Stimulated activated CD8-positive, alpha-beta memory T cell treated with anti-CD3 and anti-CD28 coated beads, Interleukin-12 subunit alpha, Interleukin-12 subunit beta, amount 100 ng/mL, for 1 hour (primary cell): ENCODE data around the gene CD38.
"Not testable (repeated sequence)": the region's sequence is repeated elsewhere in the genome, so short reads cannot be mapped to it uniquely, and the experiment has no call there.

Experiments used
- DNase-seq: peaks from one replicate; pipeline ENCODE4 v3.0.0-alpha.2; 2020; ENCODE audit warnings: low read depth

Gene CD38

GRCh38 chr4:15762460-15762859 lies 15.7 kb upstream of the CD38 start:
- DNase-seq = not testable (repeated sequence)

GRCh38 chr4:15765391-15765790 lies 12.7 kb upstream of the CD38 start:
- no peak for DNase-seq

DNA sequence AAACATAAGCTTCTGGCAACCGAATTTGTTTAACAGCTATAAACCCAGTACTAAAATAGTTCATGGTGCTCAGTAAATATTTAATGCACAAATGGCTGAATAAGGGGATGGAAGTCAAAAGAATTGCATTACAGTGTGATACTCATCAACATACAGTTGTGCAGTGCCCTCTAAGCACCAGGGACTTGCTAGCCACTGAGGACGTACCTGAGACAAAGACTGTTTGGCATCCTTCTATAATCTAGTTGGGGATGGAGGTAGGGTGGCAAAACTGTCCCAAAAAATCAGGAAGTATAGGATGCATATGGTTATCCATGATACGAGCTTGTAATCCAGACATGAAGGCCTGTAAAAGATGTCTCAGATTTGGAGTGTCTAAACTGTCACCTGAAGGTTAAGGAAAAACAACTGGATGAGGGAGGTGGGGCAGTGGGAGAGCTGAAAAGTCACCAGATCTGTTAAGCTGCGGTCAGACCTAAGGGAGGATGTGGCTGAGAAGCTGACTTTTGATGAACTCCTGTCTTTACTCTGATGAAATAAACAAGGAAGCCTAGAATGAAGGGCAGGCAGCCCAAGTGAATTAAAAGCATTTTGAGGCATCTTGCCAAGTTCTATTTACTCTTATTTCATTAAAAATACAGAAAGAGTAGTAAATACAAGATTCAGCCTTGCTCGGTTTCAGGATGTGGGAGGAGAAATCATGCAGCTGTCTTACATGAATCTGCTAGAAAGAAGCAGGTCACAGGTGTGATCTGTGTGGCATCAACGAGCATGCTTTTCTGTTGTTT lies 12.0 kb upstream of the CD38 start:
- DNase-seq = peak; percentile 11

GRCh38 chr4:15766821-15767220 lies 11.3 kb upstream of the CD38 start:
- no peak for DNase-seq

- no peak for DNase-seq
Observed at GRCh38 chr4:15769202-15769601, 8.9 kb upstream of the CD38 start.

DNA sequence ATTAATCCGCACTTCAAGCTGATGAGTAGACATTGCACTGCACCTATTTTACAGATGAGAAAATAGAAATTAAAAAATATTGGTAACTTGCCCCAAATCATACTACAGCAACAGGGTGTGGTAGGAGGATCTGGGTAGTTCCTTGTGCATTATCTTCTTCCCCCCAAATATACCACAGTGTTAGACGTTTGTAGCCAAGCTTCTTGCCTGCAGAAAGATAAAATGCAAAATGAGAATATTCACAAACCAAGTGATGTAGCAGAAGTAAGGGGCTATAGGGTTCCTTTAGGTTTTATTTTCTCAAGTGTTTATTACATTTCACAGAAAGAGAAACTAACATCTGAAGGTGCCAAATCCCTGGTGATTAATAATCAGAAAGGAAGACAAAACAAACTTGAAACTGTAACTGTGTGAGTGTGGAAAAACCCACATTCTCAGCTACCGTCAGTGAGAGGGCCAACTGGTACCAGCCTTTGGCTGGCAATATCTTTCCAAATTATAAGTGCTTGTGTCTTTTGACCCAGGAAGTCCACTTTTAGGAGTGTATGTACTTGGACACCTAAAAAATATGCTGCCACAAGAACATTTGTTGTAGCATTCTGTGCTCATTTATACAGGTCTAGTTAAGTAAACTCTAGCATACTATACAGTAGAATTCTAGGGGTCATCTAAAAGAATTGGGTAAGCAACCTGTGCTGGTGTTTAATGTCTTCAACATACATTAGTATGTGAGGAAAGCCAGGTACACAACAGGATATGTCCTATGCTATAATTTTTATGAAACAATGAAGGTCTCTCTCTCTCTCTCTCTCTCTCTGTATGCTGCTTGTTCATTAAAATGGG lies 6.7 kb upstream of the CD38 start:
- DNase-seq = no peak

- no peak for DNase-seq
Observed at GRCh38 chr4:15774020-15774420, 4.1 kb upstream of the CD38 start.

DNA sequence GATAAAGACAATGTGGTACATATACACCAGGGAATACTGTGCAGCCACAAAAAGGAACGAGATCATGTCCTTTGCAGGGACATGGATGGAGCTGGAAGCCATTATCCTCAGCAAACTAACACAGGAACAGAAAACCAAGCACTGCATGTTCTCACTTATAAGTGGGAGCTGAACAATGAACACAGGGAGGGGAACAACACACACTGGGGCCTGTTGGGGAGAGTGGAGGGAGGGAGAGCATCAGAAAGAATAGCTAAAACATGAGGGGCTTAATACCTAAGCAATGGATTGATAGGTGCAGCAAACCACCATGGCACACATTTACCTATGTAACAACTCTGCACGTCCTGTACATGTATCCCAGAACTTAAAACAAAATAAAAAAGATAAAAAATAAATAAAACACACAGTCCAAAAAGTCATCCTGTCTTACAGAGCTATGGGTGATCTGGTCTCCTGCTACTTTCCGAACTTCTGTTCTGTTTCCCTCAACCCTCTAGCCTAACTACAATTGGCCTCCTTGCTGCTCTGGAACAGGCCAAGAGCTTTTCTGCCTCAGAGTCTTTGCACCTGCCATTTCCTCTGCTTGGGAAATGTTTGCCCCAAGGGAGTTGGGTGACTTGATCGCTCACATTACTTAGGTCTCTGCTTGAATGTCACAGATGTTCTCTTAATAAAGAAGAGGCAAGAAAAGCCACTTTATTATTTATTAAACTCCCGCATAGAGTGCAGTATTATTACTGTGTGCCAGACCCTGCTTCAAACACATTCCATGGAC lies 1.1 kb upstream of the CD38 start:
- DNase-seq = no peak

- no peak for DNase-seq
Observed at GRCh38 chr4:15777697-15778288, 335 bp upstream of the CD38 start.

DNA sequence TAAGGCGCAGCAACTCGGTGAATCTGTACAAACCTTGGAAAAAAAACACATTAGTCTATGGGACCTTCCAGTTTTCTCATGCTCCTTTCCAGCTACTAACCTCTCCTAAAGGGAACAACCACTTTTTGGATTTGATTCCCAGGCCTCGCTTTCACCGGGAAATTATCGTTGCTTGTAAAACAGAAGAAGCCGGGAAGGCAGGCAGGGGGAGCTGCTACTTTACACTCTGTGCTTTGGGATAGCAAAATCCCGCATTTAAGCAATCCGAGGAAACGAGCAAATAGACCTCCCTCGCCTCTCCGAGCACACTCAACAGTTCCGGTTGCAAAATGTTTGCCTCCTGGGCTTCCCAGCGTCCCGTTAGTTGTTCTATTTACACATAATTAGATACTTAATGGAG lies 1.2 kb downstream of the CD38 start:
- DNase-seq = no peak

GRCh38 chr4:15779809-15780208 lies 1.7 kb downstream of the CD38 start:
- DNase-seq = no peak

DNA sequence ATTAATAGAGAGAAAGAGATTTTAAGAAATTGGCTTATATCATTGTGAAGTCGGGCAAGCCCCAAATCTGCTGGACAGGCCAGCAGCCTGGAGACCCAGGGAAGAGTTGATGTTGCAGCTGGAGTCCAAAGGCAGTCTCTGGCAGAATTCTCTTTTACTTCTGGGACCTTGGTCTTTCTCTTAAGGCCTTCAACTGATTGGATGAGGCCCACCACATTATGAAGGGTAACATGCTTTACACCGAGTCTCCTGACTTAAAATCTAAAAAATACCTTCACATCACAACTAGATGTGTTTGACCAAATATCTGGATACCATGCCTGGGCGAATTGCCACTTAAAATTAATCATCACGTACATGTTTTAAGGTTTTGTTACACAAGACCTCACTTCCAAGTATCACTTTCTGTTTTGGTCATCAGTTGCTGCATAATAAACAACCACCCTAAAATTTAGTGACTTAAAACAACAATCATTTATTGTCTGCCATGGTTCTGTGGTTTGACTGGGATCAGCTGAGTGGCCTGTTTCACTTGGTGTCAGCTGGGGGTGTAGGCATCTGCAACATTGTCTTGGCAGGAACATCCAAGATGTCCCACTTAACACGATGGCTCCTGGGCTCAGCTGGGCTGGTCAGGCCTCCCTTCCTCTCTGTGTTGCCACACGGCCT lies 3.4 kb downstream of the CD38 start:
- DNase-seq = no peak

- no peak for DNase-seq
Observed at GRCh38 chr4:15783676-15784075, 5.5 kb downstream of the CD38 start.

- DNase-seq = no peak
Observed at GRCh38 chr4:15784959-15785634, 7.0 kb downstream of the CD38 start.

- DNase-seq = no peak
Observed at GRCh38 chr4:15786743-15787142, 8.6 kb downstream of the CD38 start.

DNA sequence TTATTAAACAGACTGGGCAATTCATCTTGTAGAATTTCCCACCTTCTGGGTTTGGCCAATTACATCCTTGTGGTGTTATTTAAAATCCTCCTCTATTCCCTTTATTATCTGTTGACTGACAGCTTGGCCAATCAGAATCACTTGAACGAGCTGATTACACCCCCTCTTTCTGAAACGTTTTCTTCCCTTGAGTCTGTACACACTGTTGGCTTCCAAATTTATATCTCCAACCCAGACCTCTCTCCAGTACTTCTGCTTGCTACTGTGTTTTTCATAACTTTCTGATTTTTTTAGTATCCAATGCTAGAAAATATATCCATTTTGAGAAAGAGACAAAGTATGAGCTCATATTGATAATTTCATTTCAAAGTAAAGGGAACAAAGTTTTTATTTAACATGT lies 14.8 kb downstream of the CD38 start:
- DNase-seq = no peak

DNA sequence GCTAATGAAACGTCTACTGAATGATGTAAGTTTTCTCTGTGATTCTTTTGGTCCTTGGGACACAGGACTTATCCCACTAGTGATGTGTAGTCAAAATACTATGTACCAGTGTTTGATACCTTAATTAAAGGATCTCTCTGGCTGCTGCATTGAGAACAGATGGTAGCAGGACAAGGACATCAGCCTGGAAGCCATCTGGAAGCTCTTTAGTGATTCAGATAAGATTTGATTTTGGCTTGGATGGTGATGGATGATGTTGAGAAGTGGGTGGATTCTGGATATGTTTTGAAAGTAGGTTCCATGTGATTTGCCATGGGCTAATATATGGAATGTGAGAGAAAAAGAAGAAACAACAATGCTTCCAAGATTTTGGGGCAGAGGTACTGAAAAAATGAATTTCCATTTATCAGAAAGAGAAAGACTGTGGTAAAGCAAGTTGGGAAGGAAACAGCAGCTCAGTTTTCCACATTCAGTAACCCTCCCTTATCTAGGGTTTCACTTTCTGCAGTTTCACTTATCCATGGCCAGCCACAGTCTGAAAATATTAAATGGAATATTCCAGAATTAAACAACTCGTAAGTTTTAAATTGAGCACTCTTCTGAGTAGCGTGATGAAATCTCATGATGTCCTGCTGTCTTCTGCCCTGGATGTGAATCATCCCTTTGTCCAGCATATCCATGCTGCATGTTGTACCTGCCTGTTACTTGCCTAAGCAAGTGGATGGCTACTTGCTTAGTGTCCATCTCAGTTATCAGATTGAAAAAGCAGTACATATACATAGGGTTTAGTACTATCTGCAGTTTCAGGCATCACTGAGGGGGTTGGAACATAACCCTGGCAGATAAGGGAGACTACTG lies 15.6 kb downstream of the CD38 start:
- no peak for DNase-seq

DNA sequence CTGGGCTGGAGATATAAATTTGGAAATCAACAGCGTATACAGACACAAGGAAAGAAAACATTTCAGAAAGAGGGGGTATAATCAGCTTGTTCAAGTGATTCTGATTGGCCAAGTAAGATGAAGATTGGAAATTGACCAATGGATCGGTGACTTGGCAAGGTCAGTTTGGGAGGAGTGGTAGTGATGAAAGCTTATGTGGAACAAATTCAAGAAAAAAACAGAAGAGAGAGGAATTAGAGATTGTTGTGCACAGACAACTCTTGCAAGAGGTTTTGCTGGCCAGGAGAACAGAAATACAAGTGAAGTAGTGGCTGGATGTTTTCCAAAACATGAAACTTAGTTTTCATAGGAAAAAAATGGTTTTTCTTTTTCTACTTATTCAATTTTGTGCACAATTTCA lies 16.3 kb downstream of the CD38 start:
- no peak for DNase-seq

DNA sequence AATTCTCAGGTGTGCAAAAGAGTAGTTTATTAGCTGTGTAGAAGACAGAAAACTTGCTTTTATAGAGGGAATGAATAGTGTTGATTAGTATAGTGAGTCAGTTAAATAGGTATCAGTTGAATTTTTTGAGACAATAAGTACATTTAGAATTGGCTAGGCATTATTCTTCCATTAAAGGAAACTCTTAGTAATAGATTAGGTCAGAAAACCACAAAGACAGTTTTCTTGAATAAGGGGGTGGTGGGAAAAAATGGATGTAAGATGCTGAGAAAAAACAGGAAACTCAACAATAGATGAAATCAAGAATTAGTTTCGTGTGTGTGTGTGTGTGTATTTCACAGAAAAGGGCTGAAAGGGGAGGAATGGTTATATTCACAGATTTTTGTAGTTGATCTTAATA lies 16.8 kb downstream of the CD38 start:
- no peak for DNase-seq

DNA sequence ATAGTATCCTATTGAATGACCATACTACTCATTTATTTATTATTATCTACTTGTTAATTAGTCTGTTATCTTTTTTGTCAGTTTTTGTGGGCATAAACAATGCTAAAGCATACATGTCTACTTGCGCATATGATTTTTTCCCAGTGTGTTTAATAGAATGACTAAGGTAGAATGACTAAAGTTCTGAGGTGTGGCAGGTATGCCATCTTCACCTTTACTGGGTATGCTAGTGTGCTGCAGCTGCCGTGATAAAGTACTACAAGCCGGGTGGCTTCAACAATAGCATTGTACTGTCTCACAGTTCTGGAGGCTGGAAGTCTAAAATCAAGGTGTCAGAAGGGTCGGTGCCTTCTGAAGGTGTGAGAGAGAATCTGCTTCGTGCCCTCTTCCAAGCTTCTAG lies 19.2 kb downstream of the CD38 start:
- DNase-seq = no peak
